Umbilical cord (tissue), 2 donors: Measurements from ENCODE around the gene PARP3. TPM values are rescaled to one million over a fixed set of nuclear protein-coding genes. Genes with fewer than 3 reads are reported as not detected.

Experiments used
- DNase-seq: peaks from one replicate; pipeline ENCODE4 v3.0.0-alpha.2; 2015; ENCODE audit warnings: low spot score
- total RNA-seq: library from RNA; depleted of rRNA; stranded (reverse); fragments of >200 nt; gene quantifications from one replicate; pipeline ENCODE4 v1.2.3, GENCODE V29; 2014; ENCODE audit warnings: low replicate concordance; ENCODE audit not compliant: insufficient read depth

Gene PARP3
- total RNA-seq, 1 donor from 2014 or later: 5.5 TPM

DNA sequence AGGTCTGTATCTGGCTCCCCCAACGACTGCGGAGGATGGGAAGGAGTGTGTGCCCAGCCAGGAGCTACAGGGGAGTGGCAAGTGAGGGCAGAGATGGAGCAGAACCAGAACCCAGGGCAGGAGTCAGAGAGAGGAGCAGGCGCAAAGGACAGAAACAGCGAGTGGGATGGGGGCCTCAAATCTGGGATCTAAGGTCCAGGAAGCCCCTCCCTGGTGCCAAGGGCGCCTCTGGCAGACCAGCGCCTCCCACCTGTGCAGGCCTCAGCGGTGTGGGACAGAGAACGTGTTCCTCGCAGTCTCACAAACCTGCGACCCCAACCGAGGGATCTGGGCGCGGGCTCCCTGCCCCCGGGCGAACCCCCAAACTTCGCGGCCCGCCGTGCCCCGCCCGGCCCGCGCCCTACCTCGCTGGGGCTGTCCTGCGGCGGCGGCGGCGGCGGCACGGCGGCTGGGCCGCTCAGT, 24.8 kb downstream of the PARP3 start:
- no peak for DNase-seq

DNA sequence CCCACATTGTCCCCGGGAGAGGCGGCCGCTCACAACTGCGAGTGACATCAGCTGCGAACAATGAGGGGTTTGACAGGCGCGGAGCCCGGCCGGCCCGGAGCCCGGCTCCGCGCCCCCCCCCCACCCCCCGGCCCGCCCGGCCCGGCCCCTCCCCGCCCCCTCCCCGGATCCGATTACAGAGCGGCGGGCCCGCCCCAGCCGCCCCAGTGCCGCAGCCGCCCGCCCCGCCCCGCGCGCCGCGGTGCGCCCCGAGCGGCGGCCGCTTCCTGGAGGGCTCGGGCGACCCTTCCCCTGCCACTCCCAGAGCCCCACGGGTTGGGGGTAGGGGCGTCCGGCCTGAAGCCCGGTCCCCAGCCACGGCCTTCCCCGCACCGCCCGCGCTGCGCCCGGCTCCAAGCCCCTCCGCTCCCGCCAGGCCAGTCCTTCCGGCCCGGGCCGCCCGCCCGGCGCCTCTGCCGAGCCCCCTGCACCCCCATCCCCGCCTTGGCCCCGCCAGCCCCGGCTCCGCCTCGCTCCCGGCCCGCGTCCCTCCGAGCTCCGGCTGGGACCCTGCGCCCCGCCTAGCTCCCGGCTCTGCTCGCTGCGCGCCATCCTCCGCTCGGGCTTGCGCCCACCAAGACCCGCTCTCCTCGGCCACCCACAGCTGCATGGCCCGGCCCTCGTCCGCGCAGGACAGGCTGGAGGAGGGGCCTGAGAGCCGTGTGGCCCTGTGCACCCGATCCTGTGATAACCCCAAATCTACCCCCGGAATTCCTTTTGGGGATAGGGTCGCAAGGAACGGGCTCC, 25.4 kb downstream of the PARP3 start, which contains the start of gene PCBP4:
Gene PCBP4, minus strand, starts transcription at position 71 of the 786 bp plus-strand sequence. CDS start 6,214 bp downstream, outside the sequence.
- DNase-seq: peak; percentile 52

DNA sequence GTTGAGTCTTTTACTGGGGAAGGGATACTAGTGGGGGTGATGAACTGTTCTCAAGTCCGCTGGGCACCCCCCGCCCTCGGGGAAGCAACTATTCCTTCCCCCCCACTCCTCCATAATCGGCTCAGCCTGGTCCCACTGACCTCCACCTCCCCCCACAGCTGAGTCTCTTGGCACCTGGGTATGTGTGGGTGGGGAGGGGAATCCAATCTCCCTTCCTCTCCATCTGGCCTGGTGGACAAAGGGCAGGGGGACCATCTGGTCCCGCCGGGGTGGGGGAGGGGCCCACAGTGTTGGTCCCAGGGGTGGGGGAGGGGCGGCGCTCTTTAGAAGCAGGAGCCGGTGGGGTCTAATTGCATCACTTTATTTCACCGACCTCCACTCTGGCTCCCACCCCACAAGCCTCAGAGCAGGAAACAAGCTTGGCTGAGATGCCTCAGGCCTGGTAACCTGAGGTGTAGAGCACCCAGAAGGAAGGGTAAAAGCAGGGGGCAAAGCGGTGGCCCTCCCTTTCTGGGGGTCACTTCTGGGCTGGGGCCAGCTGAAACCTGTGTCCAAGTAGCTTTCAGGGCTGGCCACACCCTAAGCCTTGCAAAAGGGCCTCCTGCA, 26.1 kb downstream of the PARP3 start:
- peak; percentile 36 for DNase-seq

DNA sequence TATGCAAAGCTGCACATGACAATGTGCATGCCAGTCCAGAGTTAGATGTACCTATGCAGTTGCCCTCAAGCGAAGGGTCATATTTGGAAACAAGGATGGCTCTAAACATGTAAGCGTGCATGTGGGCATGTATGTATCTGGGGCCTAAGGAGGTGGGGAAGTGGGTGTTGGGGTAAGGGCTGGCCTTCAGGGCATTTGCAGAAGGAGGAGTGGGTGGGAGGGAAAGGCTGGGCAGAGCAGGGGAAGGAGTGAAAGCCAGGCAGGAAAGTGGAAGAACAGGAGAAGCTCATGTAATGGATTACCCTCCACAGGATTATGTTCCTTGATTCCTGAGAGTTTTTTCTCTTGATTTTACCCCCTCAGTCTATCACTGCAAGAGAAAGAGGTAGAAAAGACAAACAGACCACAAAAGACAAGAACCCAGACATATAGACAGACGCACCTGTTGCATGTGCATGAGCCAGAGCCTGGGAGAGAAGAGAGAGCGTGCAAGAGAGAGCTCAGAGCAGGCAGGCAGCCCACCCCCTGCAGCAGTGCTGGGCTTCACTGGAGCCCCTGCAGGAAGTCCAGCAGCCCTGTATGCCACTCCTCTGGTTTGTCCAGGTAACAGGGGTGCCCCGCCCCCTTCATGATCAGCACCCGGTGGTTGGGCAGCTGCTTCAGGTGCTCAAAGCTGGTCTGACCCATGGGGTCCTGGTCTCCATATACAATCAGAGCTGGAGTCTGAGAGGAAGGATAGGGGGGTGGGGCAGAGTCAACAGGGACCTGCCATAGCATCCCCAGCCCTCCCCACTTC, 26.9 kb downstream of the PARP3 start:
- no peak for DNase-seq

DNA sequence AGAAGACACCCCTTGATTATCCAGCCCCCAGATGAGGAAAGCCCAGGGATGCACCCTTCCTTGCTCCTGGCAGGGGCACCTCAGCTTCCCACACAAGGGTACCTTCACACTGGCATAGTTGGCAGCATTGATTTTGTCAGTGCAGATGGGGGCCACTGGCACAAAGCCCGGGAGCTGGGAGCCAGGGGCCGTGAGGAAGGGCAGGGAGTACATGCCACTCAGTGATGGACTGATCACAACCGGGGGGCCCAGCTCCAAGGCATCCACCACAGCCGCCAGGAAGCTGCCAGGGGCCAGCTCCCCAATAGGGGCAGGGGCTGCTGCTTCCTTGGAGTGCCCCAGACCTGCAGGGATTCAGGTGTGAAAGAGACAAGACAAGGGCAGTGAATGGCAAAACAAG, 27.7 kb downstream of the PARP3 start:
- DNase-seq: no peak

DNA sequence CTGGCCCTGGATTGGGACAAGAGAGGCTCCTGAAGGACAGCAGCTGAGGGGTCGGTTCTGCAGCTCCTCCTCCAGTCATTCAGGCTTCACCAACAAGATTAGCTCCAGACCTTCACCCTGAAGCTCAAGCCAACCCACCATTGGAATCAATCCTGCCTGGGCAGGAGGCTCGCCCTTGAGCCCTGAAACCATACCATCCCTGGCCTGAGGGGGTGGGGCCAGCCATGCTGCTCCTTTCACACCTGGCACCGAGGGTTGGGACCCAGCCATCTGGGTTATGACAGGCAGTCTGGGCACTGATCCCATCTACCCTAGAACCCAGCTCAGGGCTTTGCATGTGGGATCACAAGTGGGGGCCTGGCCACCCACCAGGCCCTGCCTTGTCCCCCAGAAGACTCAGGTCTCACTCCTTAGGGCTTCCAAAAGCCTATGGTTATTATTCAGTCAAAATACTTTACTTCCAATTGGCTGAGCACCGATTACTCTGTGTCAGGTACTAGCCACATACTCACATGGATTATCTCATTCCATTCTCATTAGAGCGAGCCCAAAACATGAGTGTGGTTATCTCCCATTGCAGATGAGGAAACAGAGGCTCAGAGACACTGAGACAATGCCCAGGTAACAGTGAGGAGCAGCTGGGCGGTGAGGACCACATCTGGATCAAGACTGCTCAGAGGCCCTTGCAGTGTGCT, 28.6 kb downstream of the PARP3 start:
- no peak for DNase-seq

DNA sequence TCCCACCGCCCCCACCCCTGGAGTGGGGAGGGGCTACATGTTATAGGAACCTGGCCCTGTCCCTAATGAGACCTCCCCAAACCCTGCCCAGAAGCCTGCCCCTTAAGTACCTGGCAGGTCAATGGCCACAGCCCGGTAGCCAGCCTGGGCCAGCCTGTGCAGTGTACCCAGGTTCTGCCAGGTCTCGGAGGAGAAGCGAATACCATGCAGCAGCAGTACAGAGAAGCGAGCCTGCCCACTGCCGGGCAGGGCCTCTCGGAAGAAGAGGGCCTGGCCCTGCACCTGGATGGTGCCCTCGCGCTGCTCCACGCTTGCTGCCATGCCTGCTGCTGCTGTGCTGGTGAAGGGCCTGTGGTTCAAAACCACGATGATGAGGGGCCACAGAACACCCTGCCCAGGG, 29.2 kb downstream of the PARP3 start:
- DNase-seq: no peak

DNA sequence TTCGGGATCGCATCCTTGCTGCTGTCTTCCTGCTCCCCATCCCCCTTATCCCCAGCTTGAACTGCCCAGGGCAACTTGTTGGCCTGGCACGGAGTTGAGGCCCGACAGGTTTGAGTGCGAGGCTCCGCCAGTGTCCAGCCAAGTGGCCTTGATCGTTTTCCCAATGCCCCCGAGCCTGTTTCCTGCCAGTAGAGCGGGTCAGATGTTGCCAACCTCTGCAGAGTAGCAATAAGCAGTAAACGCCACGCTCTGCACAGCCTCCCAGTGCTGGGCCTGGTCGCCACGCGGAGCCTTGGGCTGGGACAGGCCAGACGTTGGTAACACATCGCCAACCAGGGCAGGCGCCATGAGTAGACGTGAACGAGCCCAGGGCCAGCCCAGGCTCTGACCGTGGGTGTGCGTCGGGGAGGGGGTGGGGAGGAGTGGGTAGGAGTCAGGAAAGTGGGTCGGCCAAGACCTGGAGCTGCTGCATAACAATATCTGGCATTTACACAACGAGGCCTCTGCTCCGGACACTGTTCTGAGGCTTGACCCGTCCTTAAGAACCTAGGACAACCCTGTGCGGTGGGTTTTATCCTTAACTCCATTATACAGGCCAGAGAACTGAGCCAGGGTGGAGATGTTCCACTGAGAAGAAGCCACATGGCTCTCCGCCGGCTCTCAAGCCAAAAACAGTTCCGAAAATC, 32.3 kb downstream of the PARP3 start:
- DNase-seq: no peak

DNA sequence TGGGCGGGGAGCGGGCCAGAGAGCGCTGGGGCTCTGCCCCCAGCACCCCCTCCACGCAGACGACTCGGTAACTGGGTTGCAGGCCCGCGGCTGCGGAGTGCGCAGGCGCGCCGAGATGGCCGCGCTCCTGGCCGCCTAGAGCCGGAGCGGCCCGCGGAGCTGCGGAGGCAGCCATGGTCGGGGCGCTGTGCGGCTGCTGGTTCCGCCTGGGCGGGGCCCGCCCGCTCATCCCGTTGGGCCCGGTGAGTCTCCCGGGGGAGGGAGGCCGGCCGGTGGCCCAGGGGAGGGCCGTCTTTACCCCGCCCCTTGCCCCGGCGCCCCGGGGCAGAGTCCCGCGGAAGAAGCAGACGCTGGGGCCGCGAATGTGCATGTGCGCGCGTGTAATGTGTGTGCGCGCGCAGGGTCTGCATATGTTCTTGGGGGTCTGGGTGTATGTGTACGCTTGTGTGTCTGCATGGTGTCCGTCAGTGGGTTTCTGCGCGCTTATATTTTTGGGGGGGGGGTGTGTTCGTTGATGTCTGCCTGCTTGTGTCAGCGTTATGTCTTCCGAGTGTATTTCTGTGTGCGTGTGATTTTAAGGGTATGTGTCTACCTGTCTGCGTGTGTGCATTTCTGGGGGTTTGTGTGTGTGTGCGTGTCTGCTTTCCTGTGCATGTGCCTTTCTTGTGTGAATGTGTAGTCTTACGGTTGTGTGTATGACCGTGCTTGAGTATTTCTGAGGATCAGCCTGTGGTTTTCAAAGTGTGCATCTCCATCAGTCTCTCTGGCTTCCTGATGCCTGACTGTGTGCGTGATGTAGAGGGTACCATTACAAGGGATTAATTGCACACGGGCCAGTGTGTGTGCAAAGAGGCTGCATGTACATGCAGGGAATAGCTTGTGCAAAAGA, 33.0 kb downstream of the PARP3 start, which contains the start of gene ABHD14A:
Gene ABHD14A, plus strand, starts transcription at position 102 of the 889 bp plus-strand sequence. Its CDS starts 72 bp downstream, at position 174.
- DNase-seq: peak; percentile 86

DNA sequence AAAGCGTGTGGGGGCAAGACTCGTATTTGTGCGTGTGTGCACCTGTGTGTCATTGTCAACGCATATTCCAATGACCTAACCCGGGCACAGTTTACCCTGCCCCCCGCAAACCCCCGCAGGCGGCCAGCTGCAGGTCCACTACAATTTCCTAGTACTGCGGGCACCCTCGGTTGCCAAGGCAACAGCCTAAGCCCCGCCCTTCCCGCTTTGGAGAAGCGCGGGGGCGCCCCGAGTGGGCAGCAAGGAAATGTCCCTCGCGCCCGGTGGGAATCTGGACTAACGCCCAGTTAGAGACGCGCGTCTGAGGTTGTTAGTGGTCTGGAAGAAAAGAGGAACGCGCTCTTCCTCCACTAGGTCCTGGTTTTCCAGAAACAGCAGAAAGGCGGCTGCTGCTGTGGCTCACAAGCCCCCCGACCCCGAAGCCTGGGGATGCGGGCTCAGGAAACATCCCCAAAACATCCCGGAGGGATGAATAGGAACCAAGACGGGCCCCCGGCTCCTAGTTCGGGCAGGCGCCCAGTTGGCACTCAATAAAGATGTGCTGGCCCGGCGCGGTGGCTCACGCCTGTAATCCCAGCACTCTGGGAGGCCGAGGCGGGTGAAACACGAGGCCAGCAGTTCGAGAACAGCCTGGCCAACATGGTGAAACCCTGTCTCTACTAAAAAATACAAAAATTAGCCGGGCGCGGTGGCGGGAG, 33.8 kb downstream of the PARP3 start:
- DNase-seq: peak; percentile 79

DNA sequence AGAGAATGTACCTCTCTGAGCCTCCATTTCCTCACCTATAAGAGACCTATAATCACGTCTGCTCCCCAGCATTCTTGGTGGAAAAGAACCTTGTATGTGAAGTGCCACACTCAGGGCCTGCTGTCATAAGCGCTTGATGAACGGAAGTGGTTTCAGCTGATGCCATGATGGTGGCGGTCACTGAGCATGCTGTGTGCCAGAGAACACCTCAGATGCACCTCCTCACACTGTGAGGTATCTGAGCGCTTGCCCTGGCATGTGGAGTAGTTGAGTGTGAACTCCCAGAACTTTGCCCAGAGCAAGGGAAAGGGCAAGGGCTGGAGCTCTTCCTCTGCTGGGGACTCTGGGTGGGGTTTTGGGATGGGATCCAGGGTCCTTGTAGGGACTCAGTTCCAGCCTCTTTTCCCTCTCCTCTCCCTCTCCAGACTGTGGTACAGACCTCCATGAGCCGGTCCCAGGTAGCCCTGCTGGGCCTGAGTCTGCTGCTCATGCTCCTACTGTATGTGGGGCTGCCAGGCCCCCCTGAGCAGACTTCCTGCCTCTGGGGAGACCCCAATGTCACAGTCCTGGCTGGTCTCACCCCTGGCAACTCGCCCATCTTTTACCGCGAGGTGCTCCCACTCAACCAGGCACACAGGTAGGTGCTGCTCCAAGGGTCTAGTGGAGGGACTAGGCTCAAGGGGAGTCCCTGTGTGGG, 35.4 kb downstream of the PARP3 start:
- DNase-seq: no peak

DNA sequence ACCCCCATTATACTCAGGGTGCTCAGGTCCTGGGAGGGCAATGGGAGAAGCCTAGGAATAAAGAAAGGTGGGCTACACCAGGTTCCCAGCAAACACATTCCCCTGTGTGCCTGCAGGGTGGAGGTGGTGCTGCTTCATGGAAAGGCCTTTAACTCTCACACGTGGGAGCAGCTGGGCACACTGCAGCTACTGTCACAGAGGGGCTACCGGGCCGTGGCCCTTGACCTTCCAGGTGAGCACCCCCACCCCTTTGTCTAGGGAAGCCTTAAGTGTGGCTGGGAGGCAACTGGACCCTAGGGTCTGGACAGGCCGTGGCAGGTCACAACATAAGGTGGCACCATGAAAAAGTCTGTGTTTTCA, 36.0 kb downstream of the PARP3 start:
- DNase-seq: no peak

DNA sequence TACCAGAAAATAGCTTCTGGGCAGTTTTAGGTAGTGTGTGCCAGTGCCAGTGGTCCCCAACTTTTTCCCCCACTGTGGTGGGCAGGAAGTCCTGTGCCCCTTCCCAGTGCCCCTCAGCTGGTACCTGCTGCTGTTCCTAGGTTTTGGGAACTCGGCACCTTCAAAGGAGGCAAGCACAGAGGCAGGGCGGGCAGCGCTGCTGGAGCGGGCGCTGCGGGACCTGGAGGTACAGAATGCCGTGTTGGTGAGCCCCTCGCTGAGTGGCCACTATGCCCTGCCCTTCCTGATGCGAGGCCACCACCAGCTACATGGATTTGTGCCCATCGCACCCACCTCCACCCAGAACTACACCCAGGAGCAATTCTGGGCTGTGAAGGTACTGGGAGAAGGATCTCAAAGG, 38.1 kb downstream of the PARP3 start:
- DNase-seq: no peak

DNA sequence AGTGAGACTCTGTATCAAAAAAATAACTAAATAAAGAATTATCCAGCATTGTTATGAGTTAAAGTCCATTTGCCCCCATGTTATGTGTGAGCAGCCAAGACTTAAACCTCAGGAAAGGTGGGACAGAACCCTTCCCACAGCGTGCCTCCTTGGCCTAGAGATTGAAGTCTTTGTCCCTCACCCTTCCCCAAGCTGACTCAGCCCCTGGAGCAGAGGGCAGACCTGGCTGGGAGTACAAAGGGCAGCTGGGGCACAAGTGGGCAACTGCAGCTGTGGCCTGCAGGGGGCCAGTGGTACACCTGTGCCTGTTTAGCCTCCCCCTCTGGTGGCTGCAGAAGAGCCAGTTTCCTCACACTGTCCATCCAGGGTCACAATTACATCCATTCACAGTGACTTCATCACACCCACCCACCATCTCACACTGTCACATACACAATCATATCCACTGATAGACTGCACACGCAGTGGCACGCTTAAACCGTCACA, 40.2 kb downstream of the PARP3 start:
- no peak for DNase-seq

DNA sequence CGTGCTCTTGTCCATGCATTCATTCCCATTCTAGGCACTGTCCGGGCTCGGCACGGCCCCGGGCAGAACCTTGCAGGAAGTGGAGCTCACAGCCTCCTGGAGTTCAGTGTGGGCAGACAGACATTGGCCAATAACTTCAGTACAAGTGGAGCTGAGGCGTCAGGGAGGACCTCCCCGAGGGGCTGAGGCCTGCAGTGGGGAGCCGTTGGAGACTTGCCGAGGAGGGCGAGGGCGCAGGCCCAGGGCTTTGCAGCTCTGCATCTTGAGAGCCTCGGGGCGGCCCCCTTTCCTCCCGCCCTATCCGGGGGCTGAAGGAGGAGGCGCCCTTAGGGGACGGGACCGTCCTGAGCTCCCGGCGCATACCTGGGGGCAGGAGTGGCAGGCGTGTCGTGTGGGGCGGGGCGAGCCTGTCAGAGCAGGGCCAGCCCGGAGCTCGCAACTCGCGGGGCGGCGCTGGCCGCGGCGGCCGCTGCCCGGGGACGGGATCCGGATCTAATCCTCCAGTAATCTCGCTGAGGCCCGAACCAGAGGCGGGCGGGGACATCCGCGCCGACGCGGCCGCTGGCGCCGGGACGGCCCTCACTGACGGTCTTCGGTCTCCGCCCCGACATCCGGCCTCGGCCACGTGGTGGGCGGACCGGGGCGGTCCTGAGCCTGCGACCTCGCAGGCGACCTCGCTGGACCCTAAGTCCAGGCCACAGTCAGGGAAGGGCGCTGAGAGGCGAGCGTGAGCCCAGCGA, 40.8 kb downstream of the PARP3 start, which contains the start of gene ACY1:
Gene ACY1, plus strand, starts transcription at position 698 of the 740 bp plus-strand sequence. CDS start 530 bp downstream, outside the sequence.
- DNase-seq: peak; percentile 92

DNA sequence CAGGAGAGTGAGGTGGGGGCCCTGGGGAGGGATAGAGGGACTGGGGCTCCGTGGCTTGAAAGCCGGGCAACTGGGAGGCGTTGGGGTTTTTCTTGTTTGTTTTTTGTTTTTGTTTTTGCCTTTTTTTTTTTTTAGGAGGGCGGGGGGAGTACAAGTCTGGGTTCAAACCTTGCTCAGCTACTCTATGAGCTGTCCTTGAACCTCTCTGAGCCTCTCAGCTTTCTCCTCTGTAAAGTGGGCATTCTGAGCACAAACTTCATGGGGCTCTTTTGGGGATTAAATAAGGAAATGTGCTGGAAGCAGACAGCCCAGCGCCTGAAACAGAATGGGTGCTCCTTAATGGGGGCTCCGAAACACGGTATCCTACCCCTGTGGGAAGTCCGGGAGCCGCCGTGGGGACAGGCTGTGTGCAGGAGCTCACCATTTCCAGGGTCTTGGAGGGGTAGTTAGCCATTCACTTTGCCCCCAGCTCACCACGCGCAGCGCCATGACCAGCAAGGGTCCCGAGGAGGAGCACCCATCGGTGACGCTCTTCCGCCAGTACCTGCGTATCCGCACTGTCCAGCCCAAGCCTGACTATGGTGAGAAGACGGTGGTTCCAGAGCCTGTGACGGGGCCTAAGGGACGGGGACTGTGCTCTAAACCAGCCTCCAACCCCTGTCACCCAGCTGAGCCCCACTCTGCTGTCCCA, 41.6 kb downstream of the PARP3 start:
- DNase-seq: no peak

DNA sequence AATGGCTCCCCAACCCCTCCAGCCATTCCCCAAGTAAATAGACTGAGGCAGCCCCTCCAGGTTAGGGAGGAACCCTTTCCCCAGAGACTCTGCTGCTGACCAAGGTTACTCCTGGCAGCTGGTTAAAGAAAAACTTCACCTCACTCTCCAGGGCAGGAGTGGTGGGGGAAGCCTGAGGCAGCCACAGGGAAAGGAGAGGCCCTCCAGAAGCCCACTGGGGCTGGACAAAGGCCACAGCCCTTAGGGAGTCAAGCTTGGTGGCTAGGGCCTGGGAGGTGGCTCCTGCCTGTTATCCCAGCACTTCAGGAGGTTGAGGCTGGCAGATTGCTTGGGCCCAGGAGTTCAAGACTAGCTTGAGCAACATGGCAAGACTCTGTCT, 42.1 kb downstream of the PARP3 start:
- no peak for DNase-seq
